DOHH2 (cell line): ENCODE measurements around the gene DDI2.

Experiments used
- H3F3A ChIP-seq: fragments of 200-600 bp; sonication (generic), shearing (Covaris generic); 2 replicates; pipeline ENCODE4 v1.6.0; 2016; ENCODE audit warnings: antibody characterized with exemption, mild to moderate bottlenecking; ENCODE audit not compliant: control insufficient read depth, insufficient read depth
- H3K27ac ChIP-seq: fragments of 200-600 bp; sonication (generic); 2 replicates; pipeline ENCODE4 v1.5.1; 2014; ENCODE audit warnings: low read depth, mild to moderate bottlenecking, low read length, moderate library complexity
- H3K27me3 ChIP-seq: fragments of 200-600 bp; sonication (generic); 2 replicates; pipeline ENCODE4 v1.6.1; 2014; ENCODE audit warnings: mild to moderate bottlenecking, low read length, mixed read lengths; ENCODE audit not compliant: control insufficient read depth
- H3K36me3 ChIP-seq: fragments of 200-600 bp; sonication (generic); 2 replicates; pipeline ENCODE4 v1.6.1; 2014; ENCODE audit warnings: mild to moderate bottlenecking, low read length, moderate library complexity, mixed read lengths; ENCODE audit not compliant: control insufficient read depth
- H3K4me1 ChIP-seq: fragments of 200-600 bp; sonication (generic); 2 replicates; pipeline ENCODE4 v1.6.1; 2014; ENCODE audit warnings: mild to moderate bottlenecking, low read length, mixed read lengths; ENCODE audit not compliant: control insufficient read depth
- H3K4me2 ChIP-seq: fragments of 200-600 bp; sonication (generic); 2 replicates; pipeline ENCODE4 v1.6.0; 2014; ENCODE audit warnings: mild to moderate bottlenecking, low read length, moderate library complexity
- H3K4me3 ChIP-seq: fragments of 200-600 bp; sonication (generic); 2 replicates; pipeline ENCODE4 v1.5.1; 2014; ENCODE audit warnings: mild to moderate bottlenecking, low read length, mixed read lengths
- H3K79me2 ChIP-seq: fragments of 200-600 bp; sonication (generic); 2 replicates; pipeline ENCODE4 v1.6.1; 2014; ENCODE audit warnings: mild to moderate bottlenecking, low read length, mixed read lengths; ENCODE audit not compliant: control insufficient read depth
- H3K9me2 ChIP-seq: fragments of 200-600 bp; sonication (generic); replicated peaks from 2 replicates; pipeline ENCODE4 v1.6.1; 2014; ENCODE audit warnings: mild to moderate bottlenecking, low read length, mixed read lengths; ENCODE audit not compliant: control insufficient read depth
- H3K9me3 ChIP-seq: fragments of 200-600 bp; sonication (generic); 2 replicates; pipeline ENCODE4 v1.6.1; 2014; ENCODE audit warnings: antibody characterized with exemption, low read length, mixed read lengths; ENCODE audit not compliant: control insufficient read depth, insufficient read depth
- H4K20me1 ChIP-seq: fragments of 200-600 bp; sonication (generic); 2 replicates; pipeline ENCODE4 v1.6.0; 2014; ENCODE audit warnings: low read depth, mild to moderate bottlenecking, antibody characterized with exemption, low read length, moderate library complexity; ENCODE audit not compliant: control insufficient read depth, insufficient read depth
- CTCF ChIP-seq: fragments of 200-600 bp; sonication (generic); IDR thresholded peaks from one replicate; pipeline ENCODE4 v1.5.1; 2014; ENCODE audit warnings: antibody characterized with exemption, mild to moderate bottlenecking, low read depth, low read length; ENCODE audit not compliant: poor library complexity, severe bottlenecking
- EZH2phosphoT487 ChIP-seq: fragments of 200-600 bp; sonication (generic); IDR thresholded peaks from 2 replicates; pipeline ENCODE4 v1.6.1; 2017; ENCODE audit warnings: borderline replicate concordance, mild to moderate bottlenecking, antibody characterized with exemption, low read length, moderate library complexity, mixed read lengths

DDI2 gene

DNA sequence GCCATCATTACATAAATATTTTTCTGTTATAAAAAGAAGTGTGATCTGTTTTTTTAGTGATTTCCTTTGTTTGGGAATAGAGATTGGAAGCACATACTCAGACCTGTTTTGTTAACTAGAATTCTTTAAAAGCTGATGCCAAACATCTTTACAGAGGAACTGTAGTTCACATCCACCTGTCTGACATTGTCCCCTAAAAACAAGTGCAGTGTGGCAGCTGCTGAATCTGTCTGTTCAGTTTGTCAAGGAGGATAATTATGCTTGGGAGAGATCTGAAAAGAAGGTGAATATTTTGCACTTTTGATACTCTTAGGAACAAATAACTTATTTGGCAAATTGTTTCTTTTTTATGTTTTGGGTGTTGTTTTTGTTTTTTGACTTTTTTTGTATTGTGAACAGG, 46.0 kb upstream of the DDI2 start:
- Histone ChIP-seq H3K27ac (peak overlapping the region; percentile 66), H4K20me1 (no peaks in the 10 kb centered on the region), H3K4me2 (peak overlapping the region; percentile 38), H3K9me2 (no peaks in the 10 kb centered on the region), H3K4me3 (peak overlapping the region; percentile 4; the same call in 1 of the 2 replicates), H3K9me3 (no peaks in the 10 kb centered on the region), H3K27me3 (no peaks in the 10 kb centered on the region), H3K36me3 (peaks cover 33% of the 10 kb centered on the region), H3K4me1 (peaks cover 28% of the 10 kb centered on the region), H3F3A (peaks cover 19% of the 10 kb centered on the region), H3K79me2 (no peaks in the 10 kb centered on the region)
- TF ChIP-seq EZH2phosphoT487, result no peak
- TF ChIP-seq CTCF, result no peak

- H3K27me3 ChIP-seq, result no peaks in the 10 kb centered on the region
- H3K9me2 ChIP-seq, result no peaks in the 10 kb centered on the region
- TF ChIP-seq CTCF, result no peak
- no peaks in the 10 kb centered on the region for H3K79me2 ChIP-seq
- H3K27ac ChIP-seq, result no peak overlapping the region
- no peak overlapping the region for H3K4me3 ChIP-seq
- no peaks in the 10 kb centered on the region for H3K9me3 ChIP-seq
- H4K20me1 ChIP-seq, result no peaks in the 10 kb centered on the region
- peaks cover 28% of the 10 kb centered on the region for H3K4me1 ChIP-seq
- H3K4me2 ChIP-seq, result no peak overlapping the region
- peaks cover 18% of the 10 kb centered on the region for H3K36me3 ChIP-seq
- H3F3A ChIP-seq, result peaks cover 19% of the 10 kb centered on the region
These were observed 43.8 kb upstream of the DDI2 start for GRCh38 chr1:15573477-15573876.

DNA sequence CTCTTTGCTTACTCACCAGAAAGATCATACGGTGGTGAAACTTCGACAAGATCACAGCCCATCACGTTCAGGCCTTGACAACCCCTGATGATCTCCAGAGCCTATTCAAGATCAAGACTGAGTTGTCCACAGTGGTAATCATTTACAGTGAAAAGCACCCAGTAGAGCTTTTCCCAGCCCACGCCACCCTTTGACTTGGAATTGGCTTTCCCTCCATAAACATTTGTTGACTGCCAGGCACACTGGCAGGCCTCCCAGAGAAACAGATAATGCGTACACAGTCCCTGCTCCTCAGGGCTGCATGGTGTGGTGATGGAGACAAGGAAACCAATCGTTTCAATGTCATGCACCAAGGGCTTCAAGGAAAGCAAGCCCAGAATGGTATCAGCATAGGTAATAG, 42.5 kb upstream of the DDI2 start:
- peaks cover 38% of the 10 kb centered on the region for H3K4me1 ChIP-seq
- H3K9me2 ChIP-seq, result no peaks in the 10 kb centered on the region
- no peaks in the 10 kb centered on the region for H4K20me1 ChIP-seq
- no peak overlapping the region for H3K27ac ChIP-seq
- H3F3A ChIP-seq, result peaks cover 19% of the 10 kb centered on the region
- H3K79me2 ChIP-seq, result no peaks in the 10 kb centered on the region
- peaks cover 10% of the 10 kb centered on the region for H3K36me3 ChIP-seq
- H3K27me3 ChIP-seq, result no peaks in the 10 kb centered on the region
- no peaks in the 10 kb centered on the region for H3K9me3 ChIP-seq
- no peak overlapping the region for H3K4me3 ChIP-seq
- no peak overlapping the region for H3K4me2 ChIP-seq
- TF ChIP-seq CTCF (no peak), EZH2phosphoT487 (no peak)
